Left colon (tissue), 2 donors: ENCODE measurements around the gene ECM1. TPM values are rescaled to one million over a fixed set of nuclear protein-coding genes. Genes with fewer than 3 reads are reported as not detected.

Source experiments
- ATAC-seq: fragments of 200-7000 bp; cut with Tn5 transposase; one replicate; pipeline ENCODE4 v1.9.1; 2020; ENCODE audit warnings: mild to moderate bottlenecking, moderate library complexity
- DNase-seq, 2 donors: peaks; one replicate each; pipeline ENCODE4 v3.0.0-alpha.2; 2020
- intact Hi-C, 2 donors: fragments of 100-400 bp; cut with DNase I in 1 of 2; cut with micrococcal nuclease in 1 of 2; formaldehyde crosslinking; loops; one replicate each; pipeline versions ENCODE4 v1.11.2 to v1.14.0; 2022; cut with DNase I, micrococcal nuclease
- total RNA-seq, 2 donors: library from RNA; stranded (reverse); fragmentation: NEBNext Ultra II Directional; extraction: Animal tissue kit (Norgen Biotek cat#: 25700); gene quantifications; one replicate each; pipeline ENCODE4 v1.2.1, GENCODE V29; 2021
- donor health status: DM: no; HTN: no; CAD: no.
- donor health status: DM: yes; HTN: yes; CAD: no.

ECM1 gene
- total RNA-seq, 2 donors from 2014 or later, result 6.3 to 9.1 TPM

DNA sequence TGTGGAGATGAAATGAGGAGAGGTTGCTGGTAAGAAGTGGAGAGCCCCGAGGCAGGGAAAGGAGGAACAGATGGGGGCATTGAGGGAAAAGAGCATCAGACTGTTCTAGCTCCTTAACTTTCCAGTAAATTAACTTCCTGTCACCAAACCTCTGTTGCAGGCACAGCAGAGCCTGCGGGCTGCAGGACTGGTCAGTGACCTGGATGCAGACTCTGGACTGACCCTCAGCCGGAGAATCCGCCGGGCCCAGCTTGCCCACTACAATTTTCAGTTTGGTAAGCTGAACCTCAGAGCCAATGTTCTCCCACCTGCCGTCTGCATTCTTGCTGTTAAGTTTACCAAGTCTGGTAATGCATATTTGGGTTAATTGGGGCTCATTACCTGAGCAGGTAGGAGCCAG is 2.5 kb upstream of the ECM1 start:
- intact Hi-C loops, result no loop called here
- ATAC-seq, result no peak

DNA sequence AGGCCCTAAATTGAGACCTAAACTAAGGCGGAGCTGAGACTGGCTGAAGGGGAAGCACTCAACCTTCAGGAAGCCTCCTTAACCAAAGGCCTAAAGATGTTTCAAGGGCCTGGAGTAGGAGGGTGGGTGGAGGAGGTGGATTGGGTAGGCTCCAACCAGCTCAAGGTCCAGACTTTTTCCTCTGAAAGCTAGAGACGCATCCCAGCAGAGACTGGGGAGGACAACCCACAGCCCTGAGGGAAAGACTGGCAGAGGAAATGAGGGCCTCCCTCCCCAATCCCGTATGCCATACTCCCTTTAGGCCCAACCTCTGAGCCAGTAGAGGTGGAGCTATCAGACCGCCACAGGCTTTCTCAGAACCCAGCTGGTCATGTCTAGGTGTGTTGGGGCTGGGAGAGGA is 1.1 kb downstream of the ECM1 start:
- DNase-seq, result no peak
- intact Hi-C loops, result no loop called here
- ATAC-seq, result no peak

More for the DNA sequence above, 2.5 kb upstream of the ECM1 start:
- DNase-seq, result no peak

DNA sequence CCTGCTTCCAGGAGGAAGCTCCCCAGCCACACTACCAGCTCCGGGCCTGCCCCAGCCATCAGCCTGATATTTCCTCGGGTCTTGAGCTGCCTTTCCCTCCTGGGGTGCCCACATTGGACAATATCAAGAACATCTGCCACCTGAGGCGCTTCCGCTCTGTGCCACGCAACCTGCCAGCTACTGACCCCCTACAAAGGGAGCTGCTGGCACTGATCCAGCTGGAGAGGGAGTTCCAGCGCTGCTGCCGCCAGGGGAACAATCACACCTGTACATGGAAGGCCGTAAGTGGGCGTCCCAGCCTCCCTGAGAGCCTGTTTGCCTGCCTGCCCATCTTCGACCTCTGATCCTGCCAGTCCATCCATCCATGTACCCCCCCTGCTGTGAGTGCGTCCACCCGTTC is 3.6 kb downstream of the ECM1 start:
- no peak for DNase-seq
- intact Hi-C loops, result no loop called here
- no peak for ATAC-seq

DNA sequence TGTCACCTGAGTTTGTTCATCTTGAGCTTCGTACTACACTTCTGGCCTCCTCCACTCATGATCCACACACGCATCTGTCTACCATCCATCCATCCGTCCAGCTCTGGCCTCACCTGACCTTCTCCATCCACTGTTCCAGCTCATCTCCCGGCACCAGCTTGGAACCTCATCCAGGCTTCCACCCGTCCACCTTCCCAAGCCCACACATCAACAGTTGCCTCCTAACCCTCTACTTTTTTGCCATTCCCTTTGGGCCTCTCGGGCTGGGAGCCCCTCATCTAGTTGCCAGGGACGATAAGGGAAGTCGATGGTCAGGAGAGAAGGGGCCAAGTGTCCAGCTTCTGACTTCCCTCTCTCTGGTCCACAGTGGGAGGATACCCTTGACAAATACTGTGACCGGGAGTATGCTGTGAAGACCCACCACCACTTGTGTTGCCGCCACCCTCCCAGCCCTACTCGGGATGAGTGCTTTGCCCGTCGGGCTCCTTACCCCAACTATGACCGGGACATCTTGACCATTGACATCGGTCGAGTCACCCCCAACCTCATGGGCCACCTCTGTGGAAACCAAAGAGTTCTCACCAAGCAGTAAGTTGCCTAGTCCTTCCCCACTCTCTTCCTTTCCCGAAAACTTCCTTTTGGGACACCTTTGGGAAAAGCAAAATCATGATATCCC is 4.2 kb downstream of the ECM1 start:
- intact Hi-C loops, result no loop called here
- ATAC-seq (no peak), DNase-seq (no peak)

DNA sequence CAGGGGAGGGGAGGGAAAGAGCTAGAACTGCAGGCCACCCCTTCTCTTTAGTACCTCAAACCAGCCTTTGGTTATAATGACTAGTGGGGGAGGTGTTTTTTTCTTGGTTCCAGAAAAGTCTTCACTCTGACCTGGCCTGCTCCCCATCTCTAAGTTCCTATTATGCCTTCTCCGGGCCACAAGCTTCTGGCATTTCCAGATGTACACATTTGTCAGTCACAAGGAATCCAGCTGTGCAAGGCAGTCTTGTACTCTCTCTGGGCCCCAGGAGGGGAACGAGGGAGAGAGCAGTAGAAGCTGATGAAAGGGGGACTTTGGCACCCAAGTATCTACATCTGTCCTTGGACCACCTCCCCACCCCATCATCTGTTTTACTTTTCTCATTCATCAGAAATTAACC is 4.9 kb downstream of the ECM1 start:
- ATAC-seq (no peak), DNase-seq (no peak)
- intact Hi-C loops, result no loop called here

DNA sequence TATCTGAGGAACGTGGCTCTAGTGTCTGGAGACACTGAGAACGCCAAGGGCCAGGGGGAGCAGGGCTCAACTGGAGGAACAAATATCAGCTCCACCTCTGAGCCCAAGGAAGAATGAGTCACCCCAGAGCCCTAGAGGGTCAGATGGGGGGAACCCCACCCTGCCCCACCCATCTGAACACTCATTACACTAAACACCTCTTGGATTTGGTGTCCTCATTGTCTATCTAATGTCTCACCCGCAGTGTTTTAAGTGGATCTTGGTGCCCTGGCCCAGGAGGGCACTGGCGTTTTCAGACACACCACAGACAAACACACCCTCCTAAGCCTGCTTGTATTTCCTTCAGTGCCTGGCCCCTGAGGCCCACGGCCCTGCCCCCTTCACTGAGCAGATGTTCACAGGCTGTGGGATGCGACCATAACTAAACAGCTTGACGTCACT is 5.5 kb downstream of the ECM1 start:
- DNase-seq (no peak), ATAC-seq (no peak)
- intact Hi-C loops, result no loop called here

DNA sequence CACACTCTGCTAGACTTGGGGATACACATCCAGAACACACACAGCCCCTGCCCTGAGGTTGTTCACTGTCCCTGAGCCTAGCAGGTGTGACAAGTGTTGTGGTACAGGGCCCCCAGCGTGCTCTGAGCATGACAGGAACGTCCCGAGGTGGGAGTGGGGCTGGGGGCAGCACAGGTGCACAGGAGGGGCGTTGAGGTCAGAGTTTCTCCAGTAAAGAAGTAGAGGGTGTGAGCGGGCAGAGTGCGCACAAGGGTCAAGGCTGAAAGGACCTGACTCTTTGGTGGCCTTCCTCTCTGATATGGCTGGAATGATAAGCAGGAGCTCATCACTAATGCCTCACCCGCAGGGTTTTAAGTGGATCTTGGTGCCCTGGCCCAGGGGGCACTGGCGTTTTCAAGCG is 6.4 kb downstream of the ECM1 start:
- no peak for ATAC-seq
- DNase-seq, result no peak
- intact Hi-C loops, result no loop called here

DNA sequence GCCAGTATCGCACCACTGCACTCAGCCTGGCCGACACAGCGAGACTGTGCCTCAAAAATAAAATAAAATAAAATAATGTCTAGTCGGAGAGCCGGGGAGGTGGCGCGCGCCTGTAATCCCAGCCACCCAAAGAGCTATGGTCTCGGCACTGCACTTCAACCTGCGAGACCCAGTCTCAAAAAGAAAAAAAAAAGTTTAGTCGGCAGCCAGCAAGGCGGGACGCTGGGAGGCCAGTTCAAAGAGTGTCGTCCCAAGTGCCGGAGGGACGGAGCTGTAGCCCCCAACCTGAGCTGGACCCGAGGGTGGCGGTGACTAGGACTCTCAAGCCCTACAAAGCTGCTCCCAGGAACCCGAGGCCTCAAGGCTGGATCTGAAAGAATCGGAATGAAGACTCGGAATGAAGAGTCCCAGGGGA is 7.0 kb downstream of the ECM1 start:
- ATAC-seq (peak; percentile 3), DNase-seq (no peak)
- intact Hi-C loops, result no loop called here

DNA sequence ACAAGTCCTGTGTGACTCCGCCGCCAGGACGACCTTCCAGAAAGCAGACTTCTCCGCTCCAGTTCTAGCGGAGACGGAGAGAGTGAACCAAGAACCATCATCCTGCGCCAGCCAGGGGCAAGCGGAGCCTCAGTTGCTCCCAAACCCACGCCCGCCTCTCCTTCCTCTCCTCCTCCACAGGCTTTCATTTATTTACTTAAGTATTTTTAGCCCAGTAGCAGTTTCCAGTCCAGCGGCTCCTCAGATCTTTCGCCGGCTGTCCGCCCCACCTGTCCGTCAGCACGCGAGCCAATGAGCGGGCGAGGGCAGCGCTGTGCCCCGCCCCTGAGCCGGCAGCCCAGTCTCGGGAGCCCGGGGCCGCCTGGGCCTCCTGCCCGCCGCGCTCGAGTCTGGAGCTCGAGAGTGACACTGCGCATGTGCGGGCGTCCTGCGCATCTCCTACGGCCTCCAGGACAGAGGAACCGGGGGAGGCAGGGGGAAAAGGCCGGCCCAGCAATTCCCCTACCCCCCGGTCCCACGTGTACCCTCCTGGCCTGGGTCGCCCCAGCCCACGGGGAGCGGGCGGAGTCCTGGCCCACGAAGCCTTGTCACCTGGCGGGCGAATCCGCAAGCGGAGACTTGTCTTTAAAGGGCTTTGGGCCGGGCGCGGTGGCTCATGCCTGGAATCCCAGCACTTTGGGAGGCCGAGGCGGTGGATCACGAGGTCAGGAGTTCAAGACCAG is 7.6 kb downstream of the ECM1 start, which contains the start of gene FALEC:
Gene FALEC, plus strand, starts transcription at position 425 of the 722 bp plus-strand sequence.
- peak; percentile 97 for ATAC-seq
- DNase-seq, result peak; percentile 96
- intact Hi-C loops, result no loop called here

DNA sequence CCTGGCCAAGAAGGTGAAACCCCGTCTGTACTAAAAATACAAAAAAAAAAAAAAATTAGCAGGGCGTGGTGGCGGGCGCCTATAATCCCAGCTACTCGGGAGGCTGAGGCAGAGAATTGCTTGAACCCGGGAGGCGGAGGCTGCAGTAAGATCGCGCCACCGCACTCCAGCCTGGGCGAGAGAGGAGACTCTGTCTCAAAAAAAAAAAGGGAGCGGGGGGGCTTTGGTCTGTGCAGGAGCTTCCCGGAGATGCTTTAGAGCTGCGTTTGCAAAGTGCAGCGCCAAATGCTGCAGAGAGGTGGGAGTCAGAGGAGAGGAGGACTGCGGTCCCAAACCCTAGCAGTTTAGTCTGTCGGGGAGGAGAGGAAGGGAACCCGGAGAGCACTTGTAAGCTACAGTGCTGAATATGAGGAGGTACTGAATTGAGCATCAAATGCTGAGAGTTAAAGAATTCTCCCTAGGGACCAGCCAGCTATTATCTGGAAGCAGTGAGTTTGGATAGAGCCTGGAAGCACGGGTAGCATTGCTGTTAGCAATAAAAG is 8.2 kb downstream of the ECM1 start:
- ATAC-seq, result peak; percentile 24

DNA sequence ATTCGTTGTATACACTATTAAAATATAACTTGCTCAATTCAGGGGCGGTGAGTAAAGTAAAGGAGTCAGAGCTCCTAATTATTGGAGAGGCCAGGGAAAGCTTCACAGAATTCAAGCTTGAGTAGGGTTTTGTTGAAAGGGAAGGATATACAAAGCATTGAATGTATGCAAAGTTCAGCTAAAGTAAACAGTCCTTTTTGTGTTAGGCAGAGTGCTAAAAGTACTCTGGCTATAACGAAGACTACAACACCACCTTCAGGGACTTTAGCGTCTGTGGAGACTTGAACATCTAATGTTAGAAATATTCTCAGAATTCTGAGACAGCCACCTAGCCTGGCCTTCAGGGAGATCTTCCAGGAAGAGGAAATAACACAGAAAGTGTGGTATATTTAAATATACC is 8.7 kb downstream of the ECM1 start:
- DNase-seq, result no peak
- intact Hi-C loops, result no loop called here
- peak; percentile 35 for ATAC-seq

More for the DNA sequence above, 8.2 kb downstream of the ECM1 start:
- intact Hi-C loops, result no loop called here
- DNase-seq, result peak in 1 of 2 donors; percentile 35

DNA sequence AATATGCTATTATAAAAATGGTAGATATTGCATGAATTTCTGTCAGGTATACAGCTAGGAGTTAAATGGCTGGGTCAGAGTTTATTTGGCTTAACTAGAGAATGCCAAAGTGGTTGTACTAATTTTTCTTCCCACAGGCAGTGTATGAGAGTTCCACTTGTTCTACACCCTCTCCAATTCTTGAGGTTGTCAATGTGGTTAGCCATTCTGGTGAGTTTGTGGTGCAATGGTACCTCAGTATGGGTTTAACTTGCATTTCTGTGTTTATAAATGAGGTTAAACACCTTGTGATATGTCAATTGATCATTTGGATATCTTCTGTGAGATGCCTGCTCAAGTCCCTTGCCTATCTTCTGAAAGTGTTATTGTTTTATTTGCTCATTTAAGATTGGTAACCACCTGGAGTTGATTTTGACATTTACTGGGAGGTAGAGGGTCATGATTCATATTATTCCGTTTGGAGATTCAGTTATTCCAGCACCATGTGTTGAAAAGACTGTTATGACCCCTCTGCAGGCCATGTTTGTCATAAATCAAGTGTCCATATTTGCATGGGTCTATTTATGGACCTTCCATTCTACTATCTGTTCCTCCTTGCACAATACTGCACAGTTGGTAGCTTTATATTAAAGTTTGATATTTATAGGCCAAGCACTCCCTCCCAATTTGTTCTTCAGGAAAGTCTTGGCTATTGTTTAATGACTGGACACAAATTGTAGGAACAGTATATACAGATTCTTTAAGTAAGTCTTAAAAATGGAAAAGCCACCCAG is 13.5 kb downstream of the ECM1 start:
- no peak for ATAC-seq
- intact Hi-C loops, result no loop called here
- DNase-seq, result no peak

DNA sequence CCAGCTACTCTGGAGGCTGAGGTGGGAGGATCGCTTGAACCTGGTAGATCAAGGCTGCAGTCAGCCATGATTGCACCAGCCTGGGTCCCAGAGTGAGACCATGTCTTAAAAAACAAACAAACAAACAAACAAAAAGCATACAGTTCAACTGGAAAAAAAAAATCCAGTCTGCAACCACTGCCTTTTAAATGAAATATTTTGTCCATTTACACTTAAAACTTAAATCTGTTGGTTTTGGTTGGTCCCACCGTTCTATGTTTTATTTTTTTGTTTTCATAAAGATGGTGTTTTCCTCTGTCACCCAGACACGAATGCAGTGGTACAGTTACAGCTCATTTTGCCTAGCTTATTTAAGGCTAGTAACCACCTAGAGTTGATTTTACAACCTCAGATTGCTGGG is 17.4 kb downstream of the ECM1 start:
- DNase-seq, result no peak
- no peak for ATAC-seq
- intact Hi-C loops, result no loop called here

DNA sequence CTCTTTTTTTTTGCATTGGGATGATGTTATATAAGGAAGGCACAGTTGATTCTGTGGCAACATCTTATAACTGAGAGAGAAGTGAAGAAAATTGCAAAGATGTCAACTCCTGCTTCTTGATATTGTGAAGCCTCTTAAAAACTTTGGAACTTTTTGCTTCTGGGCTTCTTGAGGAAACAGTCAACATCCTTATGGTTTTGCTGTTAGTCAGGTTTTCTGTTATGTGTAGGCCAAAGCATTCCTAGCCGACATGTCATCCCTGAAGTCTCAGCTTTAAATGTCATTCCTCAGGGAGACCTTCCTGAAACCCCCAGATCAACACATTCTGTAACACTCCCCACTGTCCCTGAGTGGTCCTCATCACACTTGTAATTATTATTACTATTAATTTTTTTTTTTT is 20.3 kb downstream of the ECM1 start:
- ATAC-seq (no peak), DNase-seq (no peak)
- intact Hi-C loops, result no loop called here

DNA sequence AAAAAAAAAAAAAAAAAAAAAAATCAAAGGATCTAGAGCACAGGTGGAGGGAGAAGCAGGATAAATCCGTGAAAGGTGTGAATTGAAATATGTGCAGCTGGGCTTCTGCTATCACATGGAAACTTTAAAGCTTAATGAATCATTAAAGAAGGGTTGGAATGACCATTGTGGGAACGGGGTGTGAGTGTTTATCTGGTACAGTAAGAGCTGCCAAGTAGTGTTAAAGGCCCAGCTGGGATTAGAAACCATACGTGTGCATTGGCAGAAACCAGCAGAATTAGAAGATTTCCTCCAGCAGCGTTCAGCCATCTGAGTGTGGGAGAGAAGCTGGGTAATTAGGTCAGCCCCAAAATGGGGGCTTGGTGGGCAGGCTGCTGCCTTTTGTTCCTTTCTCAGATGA is 21.1 kb downstream of the ECM1 start:
- DNase-seq, result no peak
- intact Hi-C loops, result no loop called here
- peak; percentile 71 for ATAC-seq

DNA sequence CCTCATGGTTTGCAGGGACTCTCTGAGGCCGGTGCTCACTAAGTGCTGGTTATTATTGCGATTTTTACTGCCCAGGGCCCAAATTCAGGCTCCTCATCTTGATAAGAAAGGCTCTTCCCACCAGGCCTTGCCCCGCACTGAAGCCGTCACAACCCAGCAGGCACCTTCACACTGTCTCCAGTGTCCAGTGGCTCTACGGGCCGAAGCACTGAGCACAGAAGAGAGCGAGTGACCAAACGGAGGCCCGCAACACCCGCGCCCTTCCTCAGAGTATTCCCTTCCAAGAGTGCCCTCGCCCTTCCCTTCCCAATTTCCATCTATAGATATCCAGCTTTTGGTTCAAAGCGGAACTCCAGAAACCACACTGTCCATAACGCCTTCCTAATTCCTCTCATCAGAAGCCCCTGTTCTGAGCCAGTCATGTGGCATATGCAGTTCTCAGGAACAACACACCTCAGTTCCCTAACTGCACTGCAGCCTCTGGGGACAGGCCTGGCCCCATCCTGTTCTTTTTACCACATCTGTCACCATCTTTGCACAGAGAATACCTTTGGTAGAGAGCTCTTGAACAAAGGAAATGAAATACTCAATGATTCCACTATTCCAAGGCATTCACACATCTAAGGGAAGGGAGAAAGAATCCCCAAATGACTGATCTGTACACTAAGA is 22.7 kb downstream of the ECM1 start:
- DNase-seq, result no peak
- no peak for ATAC-seq
- intact Hi-C loops, result loop anchor here in 1 of 2 donors (10.0 kb wide), 1 partner anchor 56 kb away; no protein-coding TSS in a partner anchor

DNA sequence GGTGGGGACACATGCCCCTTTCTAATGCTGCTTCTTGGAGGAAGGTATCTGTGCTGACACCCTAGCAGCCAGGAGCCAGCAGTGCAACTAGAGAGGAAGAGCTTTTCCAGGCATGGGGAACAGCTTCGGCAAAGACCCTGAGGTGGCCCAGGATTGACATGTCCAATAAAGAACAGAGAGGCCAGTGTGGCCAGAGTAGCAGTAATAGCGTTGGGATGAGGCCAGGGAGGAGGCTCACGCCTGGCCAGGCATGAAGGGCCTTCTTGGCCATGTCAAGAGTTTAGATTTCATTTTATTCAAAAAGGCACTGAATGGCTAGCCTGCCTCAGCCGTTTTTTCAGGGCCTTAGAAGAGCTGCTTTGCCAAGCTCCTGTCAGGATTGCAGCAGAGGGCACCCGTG is 25.0 kb downstream of the ECM1 start:
- DNase-seq (no peak), ATAC-seq (no peak)
- intact Hi-C loops, result loop anchor here in 1 of 2 donors (10.0 kb wide), 1 partner anchor 58 kb away; no protein-coding TSS in a partner anchor

DNA sequence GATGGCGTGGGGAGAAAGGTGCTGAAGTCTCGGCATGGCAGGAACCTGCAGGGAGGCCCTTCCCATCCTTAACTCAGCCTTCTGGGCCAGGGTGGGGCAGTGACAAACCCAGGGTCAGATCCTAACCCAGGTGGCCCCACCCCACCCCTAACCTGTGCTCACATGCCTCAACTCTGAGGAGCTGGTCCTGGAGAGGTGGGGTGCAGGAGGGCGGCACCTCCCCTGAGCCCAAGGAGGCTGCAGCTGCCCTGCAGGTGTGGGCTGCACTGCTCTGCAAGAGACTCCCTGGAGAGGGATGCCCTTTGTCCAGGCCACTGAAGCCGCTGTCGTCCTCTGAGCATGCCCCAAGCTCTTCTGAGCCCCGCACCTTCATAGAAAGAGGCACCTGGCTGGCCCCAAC is 26.1 kb downstream of the ECM1 start:
- DNase-seq (no peak), ATAC-seq (peak; percentile 2)
- intact Hi-C loops, result loop anchor here in 1 of 2 donors (10.0 kb wide), 1 partner anchor 59 kb away; no protein-coding TSS in a partner anchor
